Osteoblast (primary cell): ENCODE data around the gene EFCAB12. TPM values are rescaled to one million over a fixed set of nuclear protein-coding genes. Genes with fewer than 3 reads are reported as not detected.
A peak's percentile ranks its signal among the peaks of the same experiment; 100 is the strongest.

Source experiments
- DNase-seq: peaks from one replicate; pipeline ENCODE4 v3.0.0; 2011; ENCODE audit warnings: low spot score, mixed read lengths; ENCODE audit not compliant: insufficient read length; ENCODE audit errors: missing footprints
- H2AFZ ChIP-seq: 2 replicates; pipeline ENCODE4 v1.6.0; 2011; ENCODE audit warnings: mild to moderate bottlenecking, low read length
- H3K27ac ChIP-seq: 2 replicates; pipeline ENCODE4 v1.5.1; 2011; ENCODE audit warnings: mild to moderate bottlenecking, low read depth, low read length, moderate library complexity
- H3K27me3 ChIP-seq: 2 replicates; pipeline ENCODE4 v1.6.0; 2012; ENCODE audit warnings: mild to moderate bottlenecking, control low read depth, inconsistent platforms, low read length, moderate library complexity; ENCODE audit not compliant: insufficient read depth
- H3K36me3 ChIP-seq: 2 replicates; pipeline ENCODE4 v1.5.1; 2011; ENCODE audit warnings: mild to moderate bottlenecking, low read length, control low read depth, moderate library complexity; ENCODE audit not compliant: insufficient read depth
- H3K4me1 ChIP-seq: 2 replicates; pipeline ENCODE4 v1.5.1; 2011; ENCODE audit warnings: mild to moderate bottlenecking, low read length, control low read depth, moderate library complexity; ENCODE audit not compliant: insufficient read depth
- H3K4me2 ChIP-seq: 2 replicates; pipeline ENCODE4 v1.6.0; 2011; ENCODE audit warnings: mild to moderate bottlenecking, low read length; ENCODE audit not compliant: insufficient read depth
- H3K4me3 ChIP-seq: fragments of 200-600 bp; sonication (generic); 3 replicates; pipeline ENCODE4 v1.5.1; 2012; ENCODE audit warnings: mild to moderate bottlenecking, low read length, inconsistent platforms; ENCODE audit not compliant: insufficient read depth
- H3K79me2 ChIP-seq: 2 replicates; pipeline ENCODE4 v1.6.0; 2012; ENCODE audit warnings: mild to moderate bottlenecking, low read length, control low read depth, inconsistent platforms; ENCODE audit not compliant: insufficient read depth
- H3K9me3 ChIP-seq: 2 replicates; pipeline ENCODE4 v1.5.1; 2011; ENCODE audit warnings: low read depth, low read length, control low read depth
- H4K20me1 ChIP-seq: 2 replicates; pipeline ENCODE4 v1.6.0; 2012; ENCODE audit warnings: mild to moderate bottlenecking, low read length, control low read depth; ENCODE audit not compliant: insufficient read depth
- CTCF ChIP-seq: IDR thresholded peaks from 2 replicates; pipeline ENCODE4 v1.5.1; 2011; ENCODE audit warnings: mild to moderate bottlenecking, low read depth, low read length, moderate library complexity; ENCODE audit errors: extremely low read depth
- total RNA-seq: library from RNA; depleted of rRNA; stranded (reverse); fragments of >200 nt; gene quantifications from 2 replicates; pipeline ENCODE4 v1.2.3, GENCODE V29; 2012

Gene EFCAB12
- total RNA-seq, 1 donor, result under 0.01 TPM

- TF ChIP-seq CTCF, result no peak
- H3K4me3 ChIP-seq, result no peak overlapping the region
- peaks cover 7% of the 10 kb centered on the region for H3K4me1 ChIP-seq
- H3K79me2 ChIP-seq, result no peaks in the 10 kb centered on the region
- H2AFZ ChIP-seq, result peak overlapping the region; percentile 39
- H3K27ac ChIP-seq, result peak overlapping the region; percentile 54
- peaks cover 48% of the 10 kb centered on the region for H3K36me3 ChIP-seq
- no peak overlapping the region for H3K4me2 ChIP-seq
- H3K9me3 ChIP-seq, result no peaks in the 10 kb centered on the region
- no peaks in the 10 kb centered on the region for H4K20me1 ChIP-seq
- DNase-seq, result no peak
- no peaks in the 10 kb centered on the region for H3K27me3 ChIP-seq
Measured at GRCh38 chr3:129473769-129474152, 45.3 kb upstream of the EFCAB12 start.

GRCh38 chr3:129473067-129473768, 44.8 kb upstream of the EFCAB12 start:
- Histone ChIP-seq H4K20me1 (no peaks in the 10 kb centered on the region), H3K79me2 (no peaks in the 10 kb centered on the region), H3K4me2 (no peak overlapping the region), H3K9me3 (no peaks in the 10 kb centered on the region), H3K4me1 (peaks cover 7% of the 10 kb centered on the region), H2AFZ (peak overlapping the region; percentile 39), H3K36me3 (peaks cover 42% of the 10 kb centered on the region), H3K27ac (peak overlapping the region; percentile 54), H3K27me3 (no peaks in the 10 kb centered on the region), H3K4me3 (no peak overlapping the region)
- no peak for TF ChIP-seq CTCF
- no peak for DNase-seq

GRCh38 chr3:129470861-129471260, 42.4 kb upstream of the EFCAB12 start:
- no peak overlapping the region for H3K4me3 ChIP-seq
- no peak overlapping the region for H3K4me2 ChIP-seq
- H3K9me3 ChIP-seq, result no peaks in the 10 kb centered on the region
- no peak overlapping the region for H3K27ac ChIP-seq
- H3K36me3 ChIP-seq, result peaks cover 25% of the 10 kb centered on the region
- no peak for DNase-seq
- H3K79me2 ChIP-seq, result no peaks in the 10 kb centered on the region
- H3K4me1 ChIP-seq, result peaks cover 7% of the 10 kb centered on the region
- no peaks in the 10 kb centered on the region for H3K27me3 ChIP-seq
- H4K20me1 ChIP-seq, result no peaks in the 10 kb centered on the region
- TF ChIP-seq CTCF, result no peak
- no peak overlapping the region for H2AFZ ChIP-seq

- no peaks in the 10 kb centered on the region for H4K20me1 ChIP-seq
- H3K4me2 ChIP-seq, result no peak overlapping the region
- H3K27me3 ChIP-seq, result no peaks in the 10 kb centered on the region
- H3K4me1 ChIP-seq, result no peaks in the 10 kb centered on the region
- no peaks in the 10 kb centered on the region for H3K79me2 ChIP-seq
- H3K36me3 ChIP-seq, result peaks cover 30% of the 10 kb centered on the region
- no peak overlapping the region for H3K4me3 ChIP-seq
- H2AFZ ChIP-seq, result no peak overlapping the region
- no peaks in the 10 kb centered on the region for H3K9me3 ChIP-seq
- no peak for DNase-seq
- TF ChIP-seq CTCF, result no peak
- no peak overlapping the region for H3K27ac ChIP-seq
Measured at GRCh38 chr3:129469026-129469425, 40.6 kb upstream of the EFCAB12 start.
